HG03039 (cell line): Measurements from ENCODE around the gene TXLNB.
"Not testable (repeated sequence)": the region's sequence is repeated elsewhere in the genome, so short reads cannot be mapped to it uniquely, and the experiment has no call there.

Source experiments
- ATAC-seq: cut with Tn5 transposase; IDR thresholded peaks from one replicate; pipeline ENCODE4 v1.9.1; 2021; ENCODE audit warnings: mild to moderate bottlenecking, moderate library complexity; ENCODE audit not compliant: unreplicated experiment

Gene TXLNB

DNA sequence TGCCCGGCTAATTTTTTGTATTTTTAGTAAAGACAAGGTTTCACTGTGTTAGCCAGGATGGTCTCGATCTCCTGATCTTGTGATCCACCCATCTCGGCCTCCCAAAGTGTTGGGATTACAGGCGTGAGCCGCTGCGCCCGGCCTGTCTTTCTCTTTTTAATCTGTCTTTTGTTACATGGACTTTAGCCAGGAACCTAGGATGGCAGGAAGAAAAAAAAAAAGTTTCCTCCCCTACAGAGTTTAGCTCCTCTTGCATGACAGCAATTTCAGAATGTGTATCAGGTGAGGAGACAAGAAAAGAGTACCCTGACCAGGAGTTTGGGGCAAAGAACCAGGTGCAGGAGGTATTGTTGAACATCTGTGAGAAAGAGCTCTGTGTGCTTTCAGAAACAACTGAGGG lies 21.4 kb upstream of the TXLNB start:
- no peak for ATAC-seq

DNA sequence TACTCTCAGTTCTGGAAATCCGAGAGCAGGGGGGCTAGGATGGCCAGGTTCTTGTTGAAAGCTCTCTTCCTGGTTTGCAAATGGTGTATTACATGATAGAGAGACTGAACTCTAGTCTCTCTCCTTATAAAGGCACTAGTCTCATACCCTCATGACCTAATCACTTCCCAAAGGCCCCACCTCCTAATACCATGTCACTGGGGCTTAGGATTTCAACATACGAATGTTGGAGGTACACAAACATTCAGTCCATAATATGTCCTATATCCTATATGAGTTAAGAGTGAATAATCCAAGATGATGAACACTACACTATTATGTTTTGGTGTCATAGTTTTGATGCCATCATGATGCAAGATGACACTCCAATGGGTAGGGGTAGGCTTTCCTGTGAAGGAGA lies 20.0 kb upstream of the TXLNB start:
- ATAC-seq: no peak

- ATAC-seq: peak; percentile 26
Measured at GRCh38 chr6:139308936-139309603, 17.3 kb upstream of the TXLNB start.

- ATAC-seq: peak; percentile 63
Measured at GRCh38 chr6:139308286-139308916, 16.6 kb upstream of the TXLNB start.

- ATAC-seq: no peak
Measured at GRCh38 chr6:139306291-139306981, 14.6 kb upstream of the TXLNB start.

DNA sequence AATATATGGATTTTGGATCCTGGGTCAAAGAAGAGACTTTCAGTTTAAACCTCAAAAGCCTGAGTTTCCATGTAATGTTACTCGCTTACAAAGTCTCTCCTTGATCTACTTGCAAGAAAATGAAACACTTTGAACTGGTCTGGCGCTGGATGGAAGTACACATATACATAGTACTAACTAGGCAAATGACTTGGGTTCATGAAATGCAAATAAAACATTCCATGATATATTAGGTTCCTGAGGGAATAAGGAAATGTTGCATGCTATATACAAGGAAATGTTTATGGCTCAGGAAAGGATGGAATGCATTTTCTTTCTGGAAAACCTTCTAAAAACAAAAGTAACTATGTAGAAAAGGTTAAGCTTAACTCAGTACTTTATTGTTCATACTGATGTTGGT lies 11.4 kb upstream of the TXLNB start:
- no peak for ATAC-seq

- ATAC-seq: no peak
Measured at GRCh38 chr6:139297921-139298320, 6.1 kb upstream of the TXLNB start.

DNA sequence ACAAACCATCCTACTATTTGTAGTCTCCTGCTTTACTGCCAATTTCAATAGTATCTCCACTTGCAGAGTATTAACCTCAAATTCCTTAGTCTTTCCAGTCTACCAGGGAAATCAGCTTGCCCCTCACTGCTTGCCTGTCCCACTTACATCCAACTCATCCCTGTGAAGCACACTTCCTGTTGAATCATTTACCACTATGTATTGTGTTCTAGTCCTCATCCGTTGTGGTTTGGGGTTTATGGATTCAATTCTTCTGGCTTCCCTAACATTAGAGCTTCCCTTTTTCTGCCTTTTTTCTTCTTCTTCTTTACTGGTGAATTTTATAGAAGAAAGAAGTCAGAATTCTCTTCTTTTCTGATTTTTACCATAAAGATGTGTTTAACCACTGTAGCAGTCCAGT lies 5.1 kb upstream of the TXLNB start:
- ATAC-seq: no peak

GRCh38 chr6:139295901-139296300 lies 4.1 kb upstream of the TXLNB start:
- ATAC-seq: no peak

DNA sequence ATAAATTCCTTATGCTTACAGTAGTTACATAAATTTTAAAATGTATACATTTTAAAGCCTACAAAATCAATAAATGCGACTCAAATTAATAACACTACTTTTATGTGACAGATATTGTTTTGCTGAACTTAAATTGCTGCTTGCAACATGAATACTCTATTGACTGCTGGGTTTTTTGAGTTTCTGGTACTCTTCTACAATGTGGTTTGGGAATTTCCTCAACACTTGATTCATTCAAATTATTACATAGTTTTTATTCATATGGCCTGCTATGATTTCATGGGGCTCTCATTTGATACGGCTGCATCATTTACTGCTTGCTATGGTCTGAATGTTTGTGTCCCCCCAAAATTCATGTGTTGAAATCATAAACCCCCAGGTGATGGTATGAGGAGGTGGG lies 2.3 kb upstream of the TXLNB start:
- no peak for ATAC-seq

GRCh38 chr6:139293230-139293629 lies 1.4 kb upstream of the TXLNB start:
- ATAC-seq: not testable (repeated sequence)

DNA sequence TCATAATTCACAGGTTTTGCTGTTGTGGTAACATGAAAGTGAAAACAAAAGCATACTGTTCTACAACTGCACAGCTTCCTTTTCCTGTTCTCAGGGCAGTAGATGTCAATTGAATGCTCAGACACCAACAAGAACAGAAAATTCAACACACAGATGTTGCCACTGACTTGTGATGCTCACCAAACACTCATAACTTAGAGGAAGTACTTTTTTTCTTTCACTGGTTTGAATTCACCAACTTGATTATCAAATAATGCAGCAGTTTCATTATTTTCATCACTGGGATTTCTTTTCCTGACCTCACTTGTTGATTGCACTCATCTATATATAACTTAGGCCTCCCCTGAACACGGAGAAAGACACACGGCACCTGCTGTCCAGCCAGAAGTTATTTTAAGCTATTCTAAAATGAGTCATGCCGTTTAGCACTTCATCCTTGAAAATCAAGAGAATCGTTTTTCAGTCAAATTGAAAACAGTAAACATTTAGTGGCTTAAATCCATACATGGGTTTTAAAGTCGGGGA lies 949 bp downstream of the TXLNB start:
- peak; percentile 74 for ATAC-seq

GRCh38 chr6:139289233-139289632 lies 2.6 kb downstream of the TXLNB start:
- ATAC-seq: no peak

- no peak for ATAC-seq
Measured at GRCh38 chr6:139288496-139289040, 3.2 kb downstream of the TXLNB start.

- no peak for ATAC-seq
Measured at GRCh38 chr6:139287868-139288267, 3.9 kb downstream of the TXLNB start.

DNA sequence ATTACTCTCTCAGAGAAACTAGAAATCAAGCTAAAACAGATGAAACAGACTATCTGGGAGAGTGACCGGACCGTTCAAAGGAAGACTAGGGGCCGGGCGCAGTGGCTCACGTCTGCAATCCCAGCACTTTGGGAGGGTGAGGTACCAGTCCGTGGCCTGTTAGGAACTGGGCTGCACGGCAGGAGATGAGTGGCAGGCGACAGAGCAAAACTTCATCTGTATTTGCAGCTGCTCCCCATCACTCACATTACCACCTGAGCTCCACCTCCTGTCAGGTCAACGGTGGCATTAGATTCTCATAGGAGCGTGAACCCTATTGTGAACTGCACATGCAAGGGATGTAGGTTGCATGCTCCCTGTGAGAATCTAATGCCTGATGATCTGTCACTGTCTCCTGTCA lies 5.4 kb downstream of the TXLNB start:
- not testable (repeated sequence) for ATAC-seq

- ATAC-seq: no peak
Measured at GRCh38 chr6:139285590-139285989, 6.2 kb downstream of the TXLNB start.

- ATAC-seq: no peak
Measured at GRCh38 chr6:139284789-139285188, 7.0 kb downstream of the TXLNB start.

DNA sequence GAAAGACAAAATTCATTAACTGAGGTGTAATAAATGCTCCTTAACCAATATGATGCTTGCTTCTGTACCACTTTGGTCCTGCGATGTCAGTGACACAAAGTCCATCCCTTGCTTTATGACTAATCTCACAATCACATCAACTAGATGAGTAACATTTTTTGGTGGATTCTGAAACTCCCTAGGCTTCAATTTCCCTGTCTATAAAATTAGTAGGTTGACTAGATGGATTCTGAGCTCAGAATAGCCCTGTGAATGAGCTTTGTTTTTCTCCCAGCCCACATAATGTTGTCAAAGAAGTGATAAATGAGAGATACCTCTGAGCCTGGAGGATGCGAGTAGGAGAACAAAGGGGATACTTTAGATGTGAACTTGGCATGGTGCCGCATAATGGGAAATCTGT lies 9.1 kb downstream of the TXLNB start:
- ATAC-seq: no peak

GRCh38 chr6:139278190-139278589 lies 13.6 kb downstream of the TXLNB start:
- ATAC-seq: no peak

- ATAC-seq: no peak
Measured at GRCh38 chr6:139277587-139277986, 14.2 kb downstream of the TXLNB start.

- no peak for ATAC-seq
Measured at GRCh38 chr6:139277161-139277560, 14.6 kb downstream of the TXLNB start.
